HG03354 (cell line): ENCODE measurements around the gene TRPV4.

Experiments used
- ATAC-seq: cut with Tn5 transposase; IDR thresholded peaks from one replicate; pipeline ENCODE4 v1.9.1; 2021; ENCODE audit warnings: mild to moderate bottlenecking; ENCODE audit not compliant: unreplicated experiment, poor library complexity, severe bottlenecking

Gene TRPV4

DNA sequence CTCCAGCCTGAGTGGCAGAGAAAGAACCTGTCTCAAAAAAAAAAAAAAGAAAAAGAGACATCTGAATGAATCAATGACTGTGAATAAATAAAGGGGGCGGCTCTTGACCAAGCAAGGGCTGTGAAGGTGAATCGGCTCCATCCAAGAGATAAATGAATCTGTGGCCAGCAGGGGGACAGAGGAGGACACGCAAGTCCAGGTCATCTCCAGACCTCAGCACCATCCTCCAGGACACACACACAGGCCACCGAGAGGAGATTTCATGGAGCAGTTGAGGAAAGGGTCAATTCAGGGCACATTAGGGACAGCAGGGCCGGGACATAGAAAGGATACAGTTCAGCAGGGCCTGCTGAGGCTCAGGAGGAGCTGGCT, 21.6 kb downstream of the TRPV4 start:
- ATAC-seq = no peak

DNA sequence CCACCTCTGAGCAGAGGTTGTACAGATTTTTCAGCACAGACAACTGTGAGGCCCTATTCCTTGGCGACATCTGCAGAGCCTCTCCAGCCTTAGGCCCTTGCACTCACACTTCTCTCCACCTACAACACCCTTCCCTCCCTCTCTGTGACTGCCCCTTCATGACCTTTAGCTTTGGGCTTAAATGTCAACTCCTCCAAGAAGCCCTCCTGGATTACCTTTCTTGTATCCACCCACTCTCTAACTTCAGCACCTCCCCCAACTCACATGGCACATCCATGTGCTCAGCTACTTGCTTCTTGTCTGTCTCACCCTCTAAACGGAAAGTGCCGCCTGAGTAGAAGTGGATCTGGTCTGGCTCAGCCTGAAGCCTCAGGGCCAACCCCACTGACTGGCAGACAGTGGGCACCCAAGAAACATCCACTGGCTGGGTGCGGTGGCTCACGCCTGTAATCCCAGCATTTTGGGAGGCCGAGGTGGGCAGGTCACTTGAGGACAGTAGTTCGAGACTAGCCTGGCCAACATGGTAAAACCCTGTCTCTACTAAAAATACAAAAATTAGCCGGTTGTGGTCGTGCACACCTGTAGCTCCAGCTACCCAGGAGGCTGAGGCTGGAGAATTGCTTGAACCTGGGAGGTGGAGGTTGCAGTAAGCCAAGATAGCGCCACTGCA, 22.1 kb downstream of the TRPV4 start:
- ATAC-seq = no peak

DNA sequence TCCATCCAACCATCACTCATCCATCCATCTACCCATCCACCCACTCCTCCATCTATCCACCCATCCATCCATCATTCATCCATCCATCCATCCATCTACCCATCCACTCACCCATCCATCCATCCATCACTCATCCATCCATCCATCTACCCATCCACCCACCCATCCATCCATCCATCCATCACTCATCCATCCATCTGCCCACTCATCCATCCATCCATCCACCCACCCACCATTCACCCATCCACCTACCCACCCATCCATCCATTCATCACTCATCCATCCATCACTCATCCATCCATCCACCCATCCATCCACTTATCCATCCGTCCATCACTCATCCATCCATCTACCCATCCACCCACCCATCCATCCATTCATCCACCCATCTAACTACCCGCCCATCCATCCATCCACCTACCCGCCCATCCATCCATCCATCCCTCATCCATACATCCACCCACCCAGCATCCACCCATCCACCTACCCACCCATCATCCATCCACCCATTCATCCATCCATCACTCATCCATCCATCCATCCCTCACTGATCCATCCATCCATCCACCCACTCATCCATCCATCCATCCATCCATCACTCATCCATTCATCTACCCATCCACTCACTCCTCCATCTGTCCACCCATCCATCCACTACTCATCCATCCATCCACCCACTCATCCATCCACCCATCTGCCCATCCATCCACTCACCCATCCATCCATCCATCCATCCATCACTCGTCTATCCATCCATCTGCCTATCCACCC, 24.1 kb downstream of the TRPV4 start:
- no peak for ATAC-seq

DNA sequence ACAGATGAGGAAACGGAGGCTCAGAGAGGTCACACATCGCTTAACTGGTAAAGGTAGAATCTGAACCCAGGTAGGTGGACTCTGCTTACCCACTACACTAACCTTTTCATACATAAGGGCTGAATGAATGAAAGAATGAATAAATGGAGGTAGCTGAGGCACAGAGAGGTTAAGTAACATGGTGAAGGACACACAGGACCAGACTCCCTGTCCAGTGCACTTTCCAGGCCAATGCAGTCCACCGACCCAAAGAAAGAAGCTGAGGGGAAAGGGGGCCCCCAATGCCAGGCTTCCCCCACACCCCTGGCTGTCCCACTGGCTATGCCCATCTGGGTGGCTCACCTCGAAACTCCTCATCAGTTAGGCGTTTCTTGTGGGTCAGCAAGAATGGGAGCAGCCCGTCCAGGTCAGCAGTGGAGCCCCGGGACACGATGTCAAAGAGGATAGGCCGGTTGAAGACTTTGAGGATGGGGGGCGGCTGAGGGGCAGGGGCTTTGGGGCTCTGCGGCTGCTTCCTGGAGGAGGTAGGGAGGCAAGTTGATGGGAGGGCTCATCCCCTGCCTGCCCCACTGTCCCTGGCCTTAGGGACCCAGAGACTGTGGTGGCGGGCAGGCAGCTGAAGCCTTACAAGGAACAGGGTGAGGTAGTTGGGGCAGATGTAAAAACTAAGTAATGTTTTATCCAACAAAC, 25.1 kb downstream of the TRPV4 start:
- no peak for ATAC-seq

DNA sequence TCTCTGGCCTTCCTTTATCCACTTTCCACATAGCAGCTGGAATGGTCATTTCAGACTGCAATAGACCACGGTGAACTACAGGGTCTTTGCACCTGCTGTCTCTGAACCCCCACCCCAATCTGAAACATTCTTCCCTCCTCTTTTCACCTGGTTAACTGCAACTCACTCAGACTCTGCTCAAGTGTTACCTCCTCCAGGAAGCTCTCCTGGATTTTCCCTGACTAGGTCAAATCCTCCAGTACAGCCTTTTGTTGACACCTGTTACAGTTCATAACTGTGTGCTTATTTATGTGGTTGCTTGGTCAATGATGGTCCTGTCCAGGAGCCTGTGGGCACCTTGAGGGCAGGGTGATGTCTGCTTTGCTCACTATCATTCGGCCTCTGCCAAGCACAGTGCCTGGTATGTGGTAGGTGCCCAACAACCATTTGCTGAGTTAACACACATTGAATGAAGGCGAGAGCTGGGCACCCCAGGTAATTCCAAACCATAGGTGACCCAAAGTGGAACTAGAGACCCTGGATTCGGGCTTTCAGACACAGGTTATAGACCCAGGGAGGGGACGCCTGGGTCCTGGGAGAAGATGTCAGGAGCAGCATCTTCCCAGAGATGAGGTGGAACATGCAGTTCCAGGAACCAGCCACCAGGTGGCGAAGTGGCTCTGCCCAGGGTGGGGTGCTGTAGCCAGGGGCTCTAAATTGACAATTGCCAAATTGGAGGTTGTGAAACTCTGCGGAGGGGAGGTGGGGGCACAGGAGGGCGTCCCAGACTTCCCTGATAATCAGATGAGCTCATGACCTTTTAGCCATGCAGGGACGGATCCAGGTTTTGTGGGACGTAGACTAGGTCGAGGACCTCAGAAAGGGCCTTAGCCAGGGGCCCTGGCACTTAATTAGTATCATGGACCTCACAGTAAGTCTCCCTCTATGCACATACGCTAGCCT, 28.1 kb downstream of the TRPV4 start:
- ATAC-seq = peak; percentile 44

DNA sequence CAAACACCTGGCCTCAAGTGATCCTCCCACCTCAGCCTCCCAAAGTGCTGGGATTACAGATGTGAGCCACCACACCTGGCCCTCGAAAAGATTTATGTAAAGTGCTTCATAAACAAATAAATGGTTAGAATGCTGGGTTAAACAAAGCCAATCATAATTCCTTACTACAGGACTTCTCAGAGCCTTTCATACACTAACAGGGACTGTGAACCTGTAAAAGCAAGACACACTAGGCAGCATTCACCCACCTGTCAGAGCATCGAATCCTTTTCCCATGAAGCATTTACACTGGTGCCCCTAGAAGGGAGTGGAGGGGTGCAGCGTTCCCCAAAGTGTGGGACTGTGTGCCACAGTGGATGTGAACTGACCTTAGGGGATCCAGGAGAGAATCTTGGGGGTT, 29.5 kb downstream of the TRPV4 start:
- ATAC-seq = no peak

DNA sequence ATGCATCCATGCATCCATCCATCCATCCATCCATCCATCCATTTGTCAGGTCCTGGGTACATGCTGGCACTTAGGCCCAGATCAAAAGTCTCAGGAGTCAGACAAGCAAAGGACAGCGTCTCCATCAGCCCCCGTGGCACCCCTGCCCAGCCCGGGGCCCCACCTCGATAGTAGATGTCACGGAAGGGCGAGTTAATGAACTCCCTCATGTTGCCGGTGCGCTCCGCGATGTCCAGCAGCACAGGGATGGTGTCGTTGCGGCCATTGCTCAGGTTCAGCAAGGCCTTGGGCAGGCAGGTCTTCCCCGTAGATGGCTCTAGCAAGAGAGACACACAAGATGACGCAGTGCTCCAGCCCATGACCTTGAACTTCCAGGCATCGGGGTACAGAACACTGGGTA, 30.4 kb downstream of the TRPV4 start:
- no peak for ATAC-seq

DNA sequence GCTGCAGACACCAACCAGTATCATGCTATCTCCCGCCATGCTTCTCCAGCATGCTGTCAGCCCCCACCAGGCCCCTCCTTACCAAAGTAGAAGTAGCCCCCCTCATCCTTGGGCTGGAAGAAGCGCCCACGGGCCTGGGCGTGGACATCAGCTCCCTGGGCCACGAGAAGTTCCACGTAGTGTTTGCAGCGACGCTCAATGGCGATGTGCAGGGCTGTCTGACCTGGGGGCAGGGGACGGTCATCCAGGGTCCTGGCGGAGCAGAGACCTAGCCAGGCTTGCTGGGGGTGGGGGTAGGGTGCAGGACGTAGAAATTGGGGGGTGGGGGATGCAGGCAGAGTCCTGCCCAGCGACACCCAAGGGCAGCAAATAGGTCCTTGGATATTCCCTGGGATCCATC, 32.7 kb downstream of the TRPV4 start:
- ATAC-seq = no peak

DNA sequence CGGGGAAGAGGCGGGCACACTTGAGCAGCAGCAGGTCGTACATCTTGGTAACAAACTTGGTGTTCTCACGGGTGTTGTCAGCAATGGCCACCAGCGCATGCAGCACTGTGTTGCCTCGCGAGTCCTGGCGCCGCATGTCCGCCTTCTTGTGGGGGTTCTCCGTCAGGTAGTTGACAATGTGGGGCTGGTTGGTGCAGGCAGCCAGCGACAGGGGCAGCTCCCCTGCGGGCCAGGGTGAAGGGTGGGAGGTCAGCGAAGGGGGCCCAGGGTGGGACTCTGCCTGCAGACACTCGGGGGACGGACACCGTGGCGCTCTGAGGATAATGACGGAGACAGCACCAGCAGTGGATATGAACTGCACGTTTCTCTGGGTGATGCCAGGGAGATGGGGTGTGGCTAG, 34.5 kb downstream of the TRPV4 start:
- no peak for ATAC-seq

DNA sequence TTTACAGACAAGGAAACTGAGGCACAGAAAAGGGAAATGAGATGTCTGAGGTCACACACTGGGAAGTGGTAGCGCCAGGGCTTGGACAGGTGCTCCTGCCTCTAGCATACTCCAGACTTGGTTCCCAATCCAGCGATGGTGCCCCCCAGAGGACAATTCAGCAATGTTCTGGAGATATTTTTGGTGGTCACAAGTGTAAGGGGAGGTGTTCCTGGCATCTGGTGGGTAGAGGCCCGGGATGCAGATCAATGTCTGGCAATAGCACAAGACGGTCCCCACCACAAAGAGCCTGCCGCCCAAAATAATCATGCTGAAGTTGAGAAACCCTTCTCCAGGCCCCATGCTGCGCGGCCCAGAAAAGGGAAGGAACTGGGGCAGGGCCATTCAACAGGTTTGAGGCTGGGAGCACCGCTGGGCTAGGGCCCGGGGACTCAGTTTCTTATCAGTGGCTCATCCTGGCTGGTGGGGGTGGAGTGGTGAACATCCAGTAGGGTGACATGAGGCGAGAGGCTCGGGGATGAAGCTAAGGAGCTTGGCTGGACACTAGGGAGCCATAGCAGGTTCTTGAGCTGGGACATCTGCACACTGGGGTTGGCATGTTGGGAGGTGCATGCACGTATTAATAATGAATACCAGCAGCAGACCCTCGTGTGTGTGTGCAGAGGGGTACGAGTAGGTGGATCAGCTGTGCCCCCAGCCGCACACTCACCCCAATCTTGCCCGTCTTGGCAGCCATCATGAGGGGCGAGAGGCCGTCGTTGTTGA, 35.1 kb downstream of the TRPV4 start:
- no peak for ATAC-seq

DNA sequence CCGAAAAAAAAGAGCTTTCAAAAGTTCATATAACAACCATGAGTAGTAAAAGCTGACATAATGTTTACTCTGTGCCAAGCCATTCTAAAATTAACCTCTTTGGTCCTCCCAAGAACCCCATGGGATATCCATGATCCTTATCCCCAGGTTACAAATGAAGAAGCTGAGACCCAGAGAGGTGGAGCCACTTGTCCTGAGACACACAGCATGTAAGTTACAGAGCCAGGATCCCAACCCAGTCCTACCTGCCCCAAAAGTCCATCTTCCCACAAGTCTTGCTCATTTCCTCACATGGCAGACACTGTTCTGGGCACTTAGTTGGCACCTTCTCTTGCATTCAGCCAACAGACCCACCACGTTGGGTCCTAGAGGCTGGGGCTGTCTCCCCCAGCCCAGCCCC, 37.1 kb downstream of the TRPV4 start:
- ATAC-seq = no peak

DNA sequence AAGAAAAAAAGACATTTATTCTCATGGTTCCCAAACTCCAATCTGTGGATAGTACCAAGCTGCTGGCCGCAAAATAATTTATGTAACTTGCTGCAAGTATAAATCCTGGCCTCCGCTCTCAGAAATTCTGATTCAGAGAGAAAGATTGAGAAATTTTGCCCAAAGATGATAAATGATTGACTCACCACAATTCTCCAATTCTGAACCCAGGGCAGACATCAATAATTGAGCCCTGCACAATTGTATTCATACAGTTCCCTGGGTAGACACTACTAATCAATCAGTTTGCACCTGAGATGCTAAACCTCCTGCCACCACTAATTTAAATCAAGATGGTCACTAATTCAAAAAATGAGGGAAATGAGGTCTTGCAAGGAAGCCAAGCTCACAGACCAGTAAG, 38.2 kb downstream of the TRPV4 start:
- ATAC-seq = no peak

DNA sequence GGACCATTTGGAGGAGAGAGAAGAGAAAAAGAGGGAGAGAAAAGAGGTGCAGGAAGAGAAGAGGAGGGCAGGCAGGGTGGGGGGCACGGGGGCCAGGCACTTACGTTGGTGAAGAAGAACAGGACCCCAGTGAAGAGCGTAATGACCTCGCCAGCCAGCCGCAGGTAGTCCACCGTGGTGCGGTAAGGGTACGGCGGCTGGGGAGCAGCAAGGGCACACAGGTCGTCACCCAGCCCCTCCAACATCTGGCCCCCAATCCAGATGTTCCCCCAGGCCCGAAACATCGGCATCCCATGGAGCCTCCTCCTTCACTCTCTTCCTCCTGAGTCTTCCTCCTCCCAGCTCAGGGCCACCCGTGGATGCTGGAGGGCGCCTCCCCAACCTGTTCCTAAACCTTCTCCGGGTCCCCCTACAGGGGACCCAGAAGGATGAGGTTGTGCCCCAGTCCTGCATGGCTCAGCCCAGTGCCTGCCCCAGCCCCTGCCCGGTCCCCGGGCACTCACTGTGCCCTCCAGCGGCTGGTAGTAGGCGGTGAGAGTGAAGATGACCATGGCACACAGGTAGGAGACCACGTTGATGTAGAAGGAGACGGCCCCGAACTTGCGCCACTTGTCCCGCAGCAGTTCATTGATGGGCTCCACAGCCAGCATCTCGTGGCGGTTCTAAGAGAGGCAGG, 39.2 kb downstream of the TRPV4 start:
- ATAC-seq = no peak

DNA sequence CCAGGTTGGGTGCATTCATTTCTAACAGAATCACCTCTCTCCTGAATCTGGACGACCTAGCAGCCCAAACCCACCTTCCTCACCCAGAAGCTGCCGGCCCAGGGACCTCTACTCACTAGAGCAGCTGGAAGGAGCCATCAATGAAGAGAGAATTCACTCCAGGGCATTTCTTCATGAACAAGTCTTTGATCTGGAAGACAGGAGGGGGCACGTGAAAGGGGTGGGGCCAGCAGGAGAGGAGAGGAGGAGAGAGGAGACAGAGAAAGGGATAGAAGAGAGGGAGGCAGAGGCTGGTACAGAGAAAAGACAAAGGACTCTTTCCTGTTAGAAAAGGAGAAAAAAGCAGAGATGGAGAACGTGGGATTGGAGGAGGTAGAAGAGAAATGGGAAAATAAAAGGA, 39.8 kb downstream of the TRPV4 start:
- no peak for ATAC-seq

DNA sequence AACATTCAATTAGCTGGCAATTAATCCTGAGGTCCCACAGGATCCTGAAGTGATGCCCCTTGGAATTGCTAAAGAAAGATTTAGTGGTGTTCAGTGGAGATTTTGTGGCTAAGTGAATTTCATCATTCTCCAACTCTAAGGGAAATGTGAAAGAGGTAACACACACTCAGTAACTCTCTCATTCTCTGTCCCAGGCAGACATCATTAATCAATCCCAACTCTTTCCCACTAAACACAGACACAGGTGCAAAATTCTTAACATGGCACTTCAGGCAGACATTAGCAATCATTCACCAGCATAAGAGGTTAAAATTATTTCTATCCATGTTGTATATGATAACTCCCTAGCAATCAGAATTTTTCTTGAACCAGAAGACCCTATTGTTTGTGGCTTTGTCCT, 40.2 kb downstream of the TRPV4 start:
- no peak for ATAC-seq

DNA sequence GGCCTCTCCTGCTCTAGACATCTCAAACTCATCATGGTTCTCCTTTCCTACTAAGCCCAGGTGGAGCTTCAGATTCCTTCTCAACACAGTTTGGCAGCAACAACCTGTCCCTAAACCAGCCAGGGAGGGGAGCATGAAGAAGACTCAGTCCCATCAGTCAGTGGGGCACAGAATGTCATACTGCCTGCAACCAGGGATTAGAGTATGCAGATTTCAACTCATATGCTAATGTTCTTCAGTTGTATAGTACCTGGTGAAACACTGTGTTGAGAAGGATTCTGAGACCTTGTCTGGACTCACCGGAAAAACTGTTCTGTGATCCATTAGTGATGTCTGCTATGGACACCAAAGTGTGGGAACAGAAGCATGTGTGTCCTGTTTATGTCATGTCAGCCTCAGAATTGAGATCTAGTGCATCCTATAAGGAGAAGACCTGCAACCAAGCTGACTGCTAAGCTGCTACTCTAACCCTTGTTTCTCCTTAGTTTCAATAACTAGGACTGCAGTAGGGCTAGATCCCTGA, 43.6 kb downstream of the TRPV4 start:
- no peak for ATAC-seq

DNA sequence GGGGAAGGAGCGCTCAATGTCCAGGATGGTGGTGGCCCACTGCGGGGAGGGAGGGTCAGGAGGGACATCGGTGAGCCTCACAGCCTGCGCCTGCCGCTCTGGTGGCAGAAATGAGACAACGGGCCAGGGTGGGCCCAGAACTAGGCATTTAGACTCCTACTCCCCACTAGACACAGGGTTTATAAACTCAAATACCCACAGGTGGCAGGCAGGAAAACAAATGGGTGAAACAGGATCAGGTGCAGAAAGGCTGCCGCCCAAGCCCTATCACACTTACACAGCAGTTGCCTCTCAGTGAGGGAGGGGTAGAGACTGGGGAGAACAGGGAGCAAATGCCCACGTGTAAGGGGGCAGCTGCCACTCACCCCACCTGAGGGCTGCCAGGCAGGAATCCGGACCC, 46.4 kb downstream of the TRPV4 start:
- ATAC-seq = no peak

DNA sequence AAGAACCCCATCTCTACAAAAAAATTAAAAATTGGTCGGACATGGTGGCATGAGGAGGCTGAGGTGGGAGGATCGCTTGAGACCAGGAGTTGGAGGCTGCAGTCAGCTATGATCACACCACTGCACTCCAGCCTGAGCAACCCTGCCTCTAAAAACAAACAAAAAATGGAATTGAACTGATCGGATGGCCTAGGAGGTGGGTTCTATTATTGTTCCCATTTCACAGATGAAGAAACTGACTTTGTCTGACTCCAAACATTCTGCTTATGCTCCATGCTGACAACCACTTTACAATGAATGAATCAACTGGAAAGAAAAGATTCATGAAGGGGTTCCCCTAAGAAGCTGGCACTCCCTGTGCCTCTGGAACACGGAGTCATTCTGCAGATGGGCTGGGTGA, 47.3 kb downstream of the TRPV4 start:
- ATAC-seq = no peak

DNA sequence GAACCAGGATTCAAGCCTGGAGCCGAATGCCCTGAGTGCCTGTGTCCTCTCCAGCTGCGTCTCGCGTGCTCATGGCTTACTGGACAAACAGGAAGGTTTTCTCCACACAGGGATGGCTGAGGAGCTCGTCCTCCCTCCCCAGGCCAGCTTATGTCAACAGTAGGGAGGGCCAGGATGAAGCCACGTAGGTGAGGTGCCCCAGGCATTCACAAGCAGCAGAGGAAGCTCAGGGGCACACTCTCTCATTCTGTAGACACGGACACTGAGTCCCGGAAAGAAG, 49.3 kb downstream of the TRPV4 start:
- no peak for ATAC-seq
